Trophoblast cell (in vitro differentiated cells and primary cell): Measurements from ENCODE around the gene BAIAP3.
"Not testable (repeated sequence)": the region's sequence is repeated elsewhere in the genome, so short reads cannot be mapped to it uniquely, and the experiment has no call there.

Source experiments
- DNase-seq, 2 donors: peaks; one replicate each; pipeline ENCODE4 v3.0.0-alpha.2; 2016
- H2AFZ ChIP-seq: 2 replicates; pipeline ENCODE4 v1.6.1; 2013; ENCODE audit warnings: low read length, moderate library complexity, mild to moderate bottlenecking; ENCODE audit not compliant: insufficient read depth, poor library complexity
- H2AK5ac ChIP-seq: 2 replicates; pipeline ENCODE4 v1.6.1; 2013; ENCODE audit warnings: mild to moderate bottlenecking, low read length
- H2BK120ac ChIP-seq: 2 replicates; pipeline ENCODE4 v1.6.1; 2013; ENCODE audit warnings: low read length, mild to moderate bottlenecking, moderate library complexity; ENCODE audit not compliant: insufficient read depth, poor library complexity
- H2BK12ac ChIP-seq: 2 replicates; pipeline ENCODE4 v1.6.1; 2013; ENCODE audit warnings: mild to moderate bottlenecking, low read length, moderate library complexity
- H2BK5ac ChIP-seq: 2 replicates; pipeline ENCODE4 v1.6.1; 2013; ENCODE audit warnings: low read length, low read depth, moderate library complexity, mild to moderate bottlenecking; ENCODE audit not compliant: poor library complexity
- H3K14ac ChIP-seq: 2 replicates; pipeline ENCODE4 v1.6.1; 2013; ENCODE audit warnings: mild to moderate bottlenecking, low read length
- H3K18ac ChIP-seq: 2 replicates; pipeline ENCODE4 v1.6.1; 2013; ENCODE audit warnings: mild to moderate bottlenecking, low read length
- H3K23ac ChIP-seq: 2 replicates; pipeline ENCODE4 v1.6.1; 2013; ENCODE audit warnings: low read length
- H3K27ac ChIP-seq: 2 replicates; pipeline ENCODE4 v1.5.1; 2013; ENCODE audit warnings: low read depth, mild to moderate bottlenecking, inconsistent platforms, low read length, moderate library complexity
- H3K27me3 ChIP-seq: 2 replicates; pipeline ENCODE4 v1.6.1; 2013; ENCODE audit warnings: inconsistent platforms, mild to moderate bottlenecking, low read length, moderate library complexity; ENCODE audit not compliant: insufficient read depth
- H3K36me3 ChIP-seq, 2 experiments: 1 replicate in 1 of 2; 2 replicates in 1 of 2; pipeline ENCODE4 v1.6.1; 2013; ENCODE audit warnings: low read length in 2 of 2, mild to moderate bottlenecking in 2 of 2, moderate library complexity in 1 of 2; ENCODE audit not compliant: insufficient read depth in 2 of 2, control insufficient read depth in 1 of 2
- H3K4ac ChIP-seq: 2 replicates; pipeline ENCODE4 v1.6.1; 2013; ENCODE audit warnings: low read depth, mild to moderate bottlenecking, low read length, moderate library complexity
- H3K4me1 ChIP-seq, 2 experiments: 1 replicate in 1 of 2; 2 replicates in 1 of 2; pipeline ENCODE4 v1.6.1; 2013; ENCODE audit warnings: low read length in 2 of 2, mild to moderate bottlenecking in 2 of 2, moderate library complexity in 1 of 2; ENCODE audit not compliant: insufficient read depth in 2 of 2, control insufficient read depth in 1 of 2
- H3K4me2 ChIP-seq: 2 replicates; pipeline ENCODE4 v1.6.1; 2013; ENCODE audit warnings: inconsistent platforms, mild to moderate bottlenecking, low read length, moderate library complexity
- H3K4me3 ChIP-seq: 2 replicates; pipeline ENCODE4 v1.5.1; 2013; ENCODE audit warnings: mild to moderate bottlenecking, low read depth, low read length, inconsistent platforms
- H3K79me1 ChIP-seq: one replicate; pipeline ENCODE4 v1.6.1; 2013; ENCODE audit warnings: low read length
- H3K79me2 ChIP-seq: 2 replicates; pipeline ENCODE4 v1.6.1; 2013; ENCODE audit warnings: low read length, mild to moderate bottlenecking; ENCODE audit not compliant: control insufficient read depth, insufficient read depth, poor library complexity
- H3K9ac ChIP-seq: 2 replicates; pipeline ENCODE4 v1.6.1; 2013; ENCODE audit warnings: mild to moderate bottlenecking, low read length
- H3K9me3 ChIP-seq: 2 replicates; pipeline ENCODE4 v1.6.1; 2013; ENCODE audit warnings: low read depth, mild to moderate bottlenecking, control low read depth, inconsistent platforms, low read length; ENCODE audit not compliant: insufficient read depth
- H4K12ac ChIP-seq: 2 replicates; pipeline ENCODE4 v1.6.1; 2013; ENCODE audit warnings: low read depth, mild to moderate bottlenecking, low read length, moderate library complexity
- H4K8ac ChIP-seq: 2 replicates; pipeline ENCODE4 v1.6.1; 2013; ENCODE audit warnings: low read depth, mild to moderate bottlenecking, low read length, moderate library complexity
- H4K91ac ChIP-seq: one replicate; pipeline ENCODE4 v1.6.1; 2013; ENCODE audit warnings: low read depth, mild to moderate bottlenecking, low read length, moderate library complexity
- WGBS: extraction: QIAGEN DNeasy Blood & Tissue Kit; methylation state at CpG from one replicate; pipeline ENCODE4 v1.1.7; 2013; ENCODE audit warnings: missing lambda C conversion rate; ENCODE audit not compliant: insufficient read length, insufficient coverage; ENCODE audit errors: extremely low coverage; 5-methylcytosine and 5-hydroxymethylcytosine counted together

The BAIAP3 gene

DNA sequence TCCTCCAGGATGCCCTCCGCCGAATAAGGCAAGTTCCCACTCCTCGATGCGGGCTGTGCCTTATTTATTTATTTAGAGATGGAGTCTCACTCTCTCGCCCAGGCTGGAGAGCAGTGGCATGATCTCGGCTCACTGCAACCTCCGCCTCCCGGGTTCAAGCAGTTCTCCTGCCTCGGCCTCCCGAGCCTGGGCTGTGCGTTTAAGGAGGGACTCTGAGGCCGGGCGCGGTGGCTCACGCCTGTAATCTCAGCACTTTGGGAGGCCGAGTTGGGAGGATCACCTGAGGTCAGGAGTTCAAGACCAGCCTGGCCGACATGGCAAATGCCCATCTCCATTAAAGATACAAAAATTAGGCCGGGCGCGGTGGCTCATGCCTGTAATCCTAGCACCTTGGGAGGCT lies 5.3 kb upstream of the BAIAP3 start:
- not testable (repeated sequence) for H3K27ac ChIP-seq, DNase-seq, H3K23ac ChIP-seq, H3K27me3 ChIP-seq, H3K14ac ChIP-seq, H4K91ac ChIP-seq, H3K18ac ChIP-seq, H2BK5ac ChIP-seq, H3K4ac ChIP-seq, H2AFZ ChIP-seq, H3K79me1 ChIP-seq, H3K4me2 ChIP-seq, H3K79me2 ChIP-seq, H2BK12ac ChIP-seq, H4K8ac ChIP-seq, H3K4me3 ChIP-seq, H2BK120ac ChIP-seq, H3K9ac ChIP-seq, H4K12ac ChIP-seq, H2AK5ac ChIP-seq, H3K9me3 ChIP-seq
- H3K4me1 ChIP-seq: peaks cover 19% of the 10 kb centered on the region in 2 experiments
- H3K36me3 ChIP-seq: peaks cover 26 to 27% of the 10 kb centered on the region in 2 experiments
- no CpG with 5 or more reads among the region's 20 CpGs for WGBS

DNA sequence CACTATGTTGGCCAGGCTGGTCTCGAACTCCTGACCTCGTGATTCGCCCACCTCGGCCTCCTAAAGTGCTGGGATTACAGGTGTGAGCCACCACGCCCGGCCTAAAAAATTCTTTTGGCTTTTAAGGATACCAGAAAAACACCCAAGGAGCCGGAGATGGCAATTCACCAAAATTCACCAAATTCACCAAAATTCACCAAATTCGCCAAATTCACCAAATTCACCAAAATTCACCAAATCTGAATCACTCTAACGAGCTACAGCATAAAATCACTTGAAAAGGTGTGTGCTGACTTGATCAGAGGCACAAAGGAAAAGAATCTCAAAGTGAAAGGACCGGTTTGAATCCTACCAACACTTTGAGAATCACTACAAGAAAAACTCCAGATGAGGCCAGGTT lies 4.5 kb upstream of the BAIAP3 start:
- not testable (repeated sequence) for H2AFZ ChIP-seq, H3K9me3 ChIP-seq, H3K27ac ChIP-seq, H4K91ac ChIP-seq, H4K12ac ChIP-seq, H3K9ac ChIP-seq, H3K14ac ChIP-seq, H3K4me3 ChIP-seq, H4K8ac ChIP-seq, H3K18ac ChIP-seq, H2BK12ac ChIP-seq, H3K4ac ChIP-seq, H2BK5ac ChIP-seq, H3K79me2 ChIP-seq, H3K79me1 ChIP-seq, DNase-seq, H2AK5ac ChIP-seq, H3K4me2 ChIP-seq, H3K23ac ChIP-seq, H2BK120ac ChIP-seq
- Histone ChIP-seq H3K27me3 (peaks cover 16% of the 10 kb centered on the region), H3K36me3 (peaks cover 18% of the 10 kb centered on the region in 2 experiments), H3K4me1 (peaks cover 22 to 25% of the 10 kb centered on the region in 2 experiments)
- 100% methylated on average over 2 of the region's 10 CpGs for WGBS

DNA sequence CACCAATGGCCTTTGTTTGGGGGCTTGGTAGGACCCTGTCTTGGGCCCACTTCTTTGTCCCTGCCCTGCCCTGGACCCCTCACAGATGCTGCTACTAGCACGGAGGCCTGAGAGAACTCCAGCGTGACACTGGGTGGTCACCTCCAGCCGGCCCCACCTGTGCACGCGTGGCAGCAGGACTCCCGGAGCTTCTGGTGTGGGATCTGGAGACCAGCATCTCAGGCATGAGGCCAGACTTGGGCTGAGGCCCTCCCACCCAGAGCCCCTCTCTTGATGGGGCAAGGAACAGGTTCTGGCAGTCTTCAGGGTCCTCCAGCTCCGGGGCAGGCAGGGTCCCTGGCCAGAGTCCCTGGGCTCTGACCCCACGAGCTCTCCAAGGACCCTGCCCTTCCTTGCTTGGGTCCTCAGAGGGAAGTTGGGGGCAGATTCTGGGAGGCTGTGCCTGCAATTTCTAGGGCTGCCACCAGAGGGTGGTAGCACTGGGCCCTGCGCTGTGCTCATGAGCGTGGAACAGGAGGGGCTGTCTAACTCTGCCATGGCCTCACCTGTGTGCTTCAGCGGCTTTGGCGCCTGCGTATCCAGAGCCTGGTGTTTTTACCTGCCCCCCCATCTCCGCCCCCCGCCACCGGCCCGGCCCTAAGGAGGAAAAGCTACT lies 3.1 kb upstream of the BAIAP3 start:
- peaks cover 22 to 27% of the 10 kb centered on the region in 2 experiments for H3K4me1 ChIP-seq
- H3K18ac ChIP-seq: no peak overlapping the region
- H3K36me3 ChIP-seq: peaks cover 4% of the 10 kb centered on the region in 2 experiments
- no peak overlapping the region for H3K9ac ChIP-seq
- no peak overlapping the region for H4K91ac ChIP-seq
- no CpG with 5 or more reads among the region's 17 CpGs for WGBS
- no peak overlapping the region for H2BK5ac ChIP-seq
- no peak overlapping the region for H4K8ac ChIP-seq
- H2BK12ac ChIP-seq: no peak overlapping the region
- no peak overlapping the region for H3K4ac ChIP-seq
- H2AK5ac ChIP-seq: no peak overlapping the region
- H3K27me3 ChIP-seq: peaks cover 30% of the 10 kb centered on the region
- no peak overlapping the region for H4K12ac ChIP-seq
- H3K79me1 ChIP-seq: peaks cover 9% of the 10 kb centered on the region
- H3K27ac ChIP-seq: no peak overlapping the region
- H3K14ac ChIP-seq: no peak overlapping the region
- H2AFZ ChIP-seq: no peak overlapping the region
- peak in 1 of 2 donors; percentile 29 for DNase-seq
- H3K79me2 ChIP-seq: no peaks in the 10 kb centered on the region
- H3K4me3 ChIP-seq: no peak overlapping the region
- peaks cover 7% of the 10 kb centered on the region for H3K9me3 ChIP-seq
- H2BK120ac ChIP-seq: no peak overlapping the region
- no peak overlapping the region for H3K4me2 ChIP-seq
- no peak overlapping the region for H3K23ac ChIP-seq

DNA sequence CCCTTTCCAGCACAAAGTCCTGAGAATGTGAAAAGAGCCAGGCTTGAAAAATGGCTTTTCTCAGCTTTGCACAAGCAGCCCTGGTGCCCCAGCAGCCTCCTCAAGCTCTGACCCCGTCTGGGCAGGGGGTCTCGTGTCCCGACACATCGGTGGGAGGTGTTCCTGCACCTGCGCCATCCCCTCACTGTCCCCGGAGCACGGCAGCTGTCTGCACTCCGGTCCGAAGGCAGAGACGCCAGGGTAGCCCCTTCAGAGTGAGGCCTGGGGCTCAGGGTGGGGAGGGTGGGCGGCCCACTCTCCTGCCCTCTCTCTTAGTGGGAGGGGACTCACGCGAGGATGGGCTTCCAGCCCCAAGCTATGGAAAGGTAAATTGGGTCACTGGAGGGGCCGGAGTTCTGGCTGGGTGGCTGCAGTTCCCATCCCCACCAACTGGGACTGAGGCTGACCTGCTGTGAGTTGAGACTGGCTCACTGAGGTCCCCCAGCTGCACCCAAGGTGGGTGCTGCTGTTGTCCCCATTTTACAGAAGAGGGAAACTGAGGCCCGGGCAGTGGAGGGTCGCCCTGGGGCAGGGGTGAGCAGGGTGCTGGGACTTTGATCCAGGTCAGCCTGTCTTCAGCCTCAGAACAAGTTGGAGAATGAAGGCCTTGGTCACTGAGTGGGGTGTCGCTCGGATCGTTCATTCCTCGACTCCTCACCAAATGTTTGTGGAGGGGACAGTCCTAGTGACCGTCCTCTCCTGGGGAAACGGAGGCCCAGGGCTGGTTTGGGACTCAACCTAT lies 2.3 kb upstream of the BAIAP3 start:
- Histone ChIP-seq H3K79me1 (peaks cover 9% of the 10 kb centered on the region), H3K79me2 (no peaks in the 10 kb centered on the region), H2BK120ac (peak overlapping the region; percentile 64), H3K23ac (no peak overlapping the region), H3K27me3 (peaks cover 37% of the 10 kb centered on the region), H2BK5ac (peak overlapping the region; percentile 41), H3K9me3 (peaks cover 7% of the 10 kb centered on the region), H2AK5ac (peak overlapping the region; percentile 90), H4K8ac (peak overlapping the region; percentile 78), H3K4me3 (no peak overlapping the region), H4K12ac (peak overlapping the region; percentile 57), H2AFZ (peak overlapping the region; percentile 75), H4K91ac (peak overlapping the region; percentile 93), H3K4me1 (peaks cover 22 to 27% of the 10 kb centered on the region in 2 experiments), H2BK12ac (peak overlapping the region; percentile 92), H3K9ac (no peak overlapping the region), H3K14ac (peak overlapping the region; percentile 71), H3K4ac (peak overlapping the region; percentile 22), H3K18ac (peak overlapping the region; percentile 76), H3K27ac (no peak overlapping the region), H3K4me2 (peak overlapping the region; percentile 63), H3K36me3 (no peaks in the 10 kb centered on the region)
- DNase-seq: no peak
- no CpG with 5 or more reads among the region's 22 CpGs for WGBS
